Measurements from ENCODE around the gene ATP10A.

Gene ATP10A

DNA sequence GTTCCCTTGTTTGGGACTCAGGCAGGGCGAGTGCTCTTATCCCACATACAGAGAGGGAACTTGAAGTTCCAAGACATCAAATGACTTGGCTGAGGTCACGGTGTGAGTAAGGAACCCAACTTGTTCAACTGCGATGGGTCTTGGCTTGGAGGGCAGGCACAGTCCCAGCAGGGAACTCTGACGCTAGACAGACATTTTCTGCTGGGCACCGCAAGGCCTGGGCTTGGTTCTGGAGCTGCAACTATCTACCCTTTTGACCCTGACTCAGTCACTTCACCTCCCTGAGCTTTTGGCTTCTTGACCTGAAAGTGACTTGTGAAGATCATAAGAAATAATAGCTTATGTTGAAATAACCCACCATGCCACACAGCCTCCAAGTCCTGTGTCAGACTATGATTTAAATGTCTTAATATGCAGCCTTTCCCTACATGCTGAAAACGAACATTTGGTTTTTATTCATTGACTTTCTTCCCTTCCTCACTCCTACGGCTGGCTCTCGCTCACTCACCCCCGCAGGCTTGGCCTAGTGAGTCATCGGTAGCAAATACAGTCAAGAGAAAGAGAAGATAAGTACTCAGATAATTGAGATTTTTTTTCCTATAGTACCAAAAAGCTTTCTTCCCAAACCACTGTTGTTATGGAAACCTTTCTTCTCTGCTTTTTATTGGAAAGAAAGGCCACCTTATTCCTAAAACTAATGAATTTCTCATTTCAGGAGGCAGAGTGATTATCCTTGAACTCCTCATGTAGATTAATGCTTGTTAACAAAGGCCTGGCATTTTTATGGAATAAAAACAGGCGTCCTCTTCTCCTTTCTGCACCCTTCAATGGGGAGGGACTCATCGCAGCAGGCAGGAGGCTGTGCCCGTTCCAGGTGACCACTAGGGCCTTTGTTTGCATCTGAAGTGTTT, 178.4 kb downstream of the ATP10A start:
- TF ChIP-seq, protein P1, sequence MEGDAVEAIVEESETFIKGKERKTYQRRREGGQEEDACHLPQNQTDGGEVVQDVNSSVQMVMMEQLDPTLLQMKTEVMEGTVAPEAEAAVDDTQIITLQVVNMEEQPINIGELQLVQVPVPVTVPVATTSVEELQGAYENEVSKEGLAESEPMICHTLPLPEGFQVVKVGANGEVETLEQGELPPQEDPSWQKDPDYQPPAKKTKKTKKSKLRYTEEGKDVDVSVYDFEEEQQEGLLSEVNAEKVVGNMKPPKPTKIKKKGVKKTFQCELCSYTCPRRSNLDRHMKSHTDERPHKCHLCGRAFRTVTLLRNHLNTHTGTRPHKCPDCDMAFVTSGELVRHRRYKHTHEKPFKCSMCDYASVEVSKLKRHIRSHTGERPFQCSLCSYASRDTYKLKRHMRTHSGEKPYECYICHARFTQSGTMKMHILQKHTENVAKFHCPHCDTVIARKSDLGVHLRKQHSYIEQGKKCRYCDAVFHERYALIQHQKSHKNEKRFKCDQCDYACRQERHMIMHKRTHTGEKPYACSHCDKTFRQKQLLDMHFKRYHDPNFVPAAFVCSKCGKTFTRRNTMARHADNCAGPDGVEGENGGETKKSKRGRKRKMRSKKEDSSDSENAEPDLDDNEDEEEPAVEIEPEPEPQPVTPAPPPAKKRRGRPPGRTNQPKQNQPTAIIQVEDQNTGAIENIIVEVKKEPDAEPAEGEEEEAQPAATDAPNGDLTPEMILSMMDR (IDR thresholded peaks at IDR 0.05), result no peak

DNA sequence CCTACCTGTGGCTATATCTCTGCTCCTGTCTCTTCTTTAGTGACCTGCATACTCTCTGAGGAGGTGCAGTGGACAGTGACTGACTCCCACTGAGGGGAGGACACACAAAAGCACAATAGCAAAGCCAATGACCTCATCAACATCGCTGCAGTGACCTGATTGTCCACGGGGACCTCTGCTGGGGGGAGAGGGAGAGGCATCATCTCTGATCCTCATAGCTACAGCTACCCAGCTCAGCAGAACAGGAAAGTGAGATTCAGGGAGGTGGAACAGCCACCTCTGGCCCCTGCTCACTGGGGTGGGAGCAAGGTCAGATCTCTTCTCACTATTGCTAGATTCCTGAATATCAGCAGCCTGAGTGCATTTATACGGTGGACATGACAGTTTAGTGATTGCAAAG, 179.2 kb downstream of the ATP10A start:
- TF ChIP-seq, protein P1 (IDR thresholded peaks at IDR 0.05), result no peak

DNA sequence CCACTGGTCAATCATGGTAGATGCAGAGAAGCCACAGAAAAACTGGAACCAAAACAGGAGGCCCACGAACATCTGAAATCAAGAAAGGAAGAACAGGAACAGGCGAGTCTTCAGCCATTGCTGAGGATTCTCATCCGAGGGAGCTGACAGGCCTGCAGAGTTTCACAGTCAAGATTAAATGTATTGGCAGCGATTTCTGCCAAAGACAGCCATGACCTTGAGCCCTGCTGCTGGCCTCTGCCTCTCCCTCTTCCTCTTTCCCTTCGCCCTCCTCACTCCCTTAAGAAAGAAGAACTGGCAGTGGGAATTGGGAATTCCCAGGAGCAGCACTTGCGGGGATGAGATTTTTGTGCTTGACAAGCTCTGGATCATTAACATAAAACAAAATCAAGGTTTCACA, 179.7 kb downstream of the ATP10A start:
- TF ChIP-seq, protein P1 (IDR thresholded peaks at IDR 0.05), result no peak

DNA sequence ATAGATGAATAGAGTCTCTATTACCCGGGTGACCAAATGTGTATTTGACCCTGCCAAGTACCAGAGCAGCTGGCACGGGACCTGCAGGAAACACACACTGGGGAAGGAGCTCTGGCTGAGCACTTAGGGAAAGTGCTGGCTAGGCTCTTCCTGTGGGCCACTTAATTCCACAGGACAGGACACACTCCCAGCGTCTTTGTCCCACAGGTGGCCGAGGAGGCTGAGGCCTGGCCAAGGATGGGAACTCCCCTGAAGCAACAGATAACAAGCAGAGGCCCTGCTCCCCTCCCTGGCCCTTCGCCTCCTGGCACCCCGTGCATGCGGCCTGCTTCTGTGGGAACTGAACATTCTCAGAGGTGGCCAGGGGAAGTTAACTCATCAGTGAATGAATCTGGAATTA, 180.8 kb downstream of the ATP10A start:
- TF ChIP-seq, protein P1 (IDR thresholded peaks at IDR 0.05), result no peak

DNA sequence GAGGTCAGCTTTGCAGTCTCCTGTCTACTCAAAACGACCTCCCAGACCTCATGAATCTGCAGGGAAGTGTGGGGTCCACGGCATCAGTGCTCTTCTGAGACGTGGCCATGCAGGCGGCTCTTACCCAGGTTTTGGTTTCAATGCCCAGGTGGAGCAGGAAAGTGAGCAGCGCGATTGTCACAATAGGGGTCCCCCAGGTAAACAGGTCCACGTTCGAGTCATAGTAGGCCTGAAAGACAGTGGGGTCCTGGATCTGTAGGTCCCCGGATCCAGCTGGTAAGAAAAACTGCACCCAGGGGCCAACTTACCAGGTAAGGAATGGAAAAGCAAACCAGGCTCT, 182.5 kb downstream of the ATP10A start:
- TF ChIP-seq, protein P1 (IDR thresholded peaks at IDR 0.05), result no peak

DNA sequence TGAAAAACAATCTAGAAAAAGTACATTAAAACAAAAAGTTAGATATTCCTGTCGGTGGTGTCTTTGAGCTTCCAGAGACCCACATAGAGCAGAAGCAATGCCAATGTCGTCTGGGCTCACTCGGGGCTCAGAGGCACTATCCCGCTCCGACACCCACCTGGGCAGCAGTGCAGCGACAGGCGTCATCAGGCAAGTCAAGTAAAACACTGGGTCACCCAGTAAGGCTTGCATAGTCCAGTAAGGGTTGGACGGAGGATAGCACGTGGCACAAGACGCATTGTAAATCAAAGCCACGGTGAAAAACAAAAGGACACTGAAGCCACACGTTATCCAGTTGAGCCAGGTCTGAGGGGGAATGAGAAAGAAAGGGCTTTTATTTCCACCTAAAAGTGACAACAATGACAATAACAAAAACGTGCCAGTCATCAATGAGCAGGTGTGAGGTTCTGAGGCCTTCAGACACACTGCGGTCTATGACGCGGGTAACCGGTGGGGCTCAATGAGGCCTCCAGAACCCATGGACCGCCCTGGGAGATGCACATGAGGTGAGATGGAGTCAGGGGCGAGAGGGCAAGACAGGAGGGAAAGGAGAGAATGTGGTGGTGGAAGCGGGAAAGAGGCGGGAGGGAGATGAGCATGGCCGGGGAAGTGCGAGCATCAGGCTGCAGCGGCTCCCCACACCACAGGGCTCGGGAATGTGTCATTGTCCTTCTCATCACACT, 183.0 kb downstream of the ATP10A start:
- TF ChIP-seq, protein P1 (IDR thresholded peaks at IDR 0.05), result no peak

DNA sequence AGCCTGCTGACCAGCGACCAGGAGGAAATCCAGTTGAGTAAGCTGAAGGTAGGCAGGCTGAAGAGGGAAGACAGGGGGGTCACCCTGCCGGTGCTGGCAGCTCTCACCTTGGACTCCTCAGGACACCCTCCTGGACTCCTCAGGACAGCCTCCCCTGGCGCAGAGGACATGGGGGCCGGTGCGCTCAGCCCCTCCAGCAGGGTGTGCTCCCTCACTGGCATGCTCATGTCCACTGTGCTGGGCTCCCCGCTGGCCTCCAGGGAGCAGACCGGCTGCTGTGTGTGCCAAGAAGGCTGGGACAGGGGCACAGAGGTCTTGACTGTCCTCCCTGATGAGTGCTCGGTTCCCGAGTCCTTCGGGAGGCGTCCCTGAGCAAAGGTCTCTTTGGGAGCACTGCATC, 183.6 kb downstream of the ATP10A start:
- TF ChIP-seq, protein P1 (IDR thresholded peaks at IDR 0.05), result no peak

Measured in LNCAP (cell line).